HCT116 (cell line): ENCODE measurements around the gene RIC8B. TPM values are rescaled to one million over a fixed set of nuclear protein-coding genes. Genes with fewer than 3 reads are reported as not detected.

Experiments used
- ATAC-seq: fragments of 200-7000 bp; cut with Tn5 transposase; 2 replicates; pipeline ENCODE4 v1.9.1; 2020; ENCODE audit warnings: mild to moderate bottlenecking, moderate library complexity
- BruUV-seq: library from RNA; stranded (reverse); fragments of 400-500 nt; replicated peaks from 2 replicates; lab custom pipeline; 2021; lab: Mats Ljungman, UMichigan
- CTCF ChIA-PET: fragments of 300-600 bp; sonication (Branson Sonifier 250); formaldehyde crosslinking; loops from one replicate; lab custom pipeline; 2021; ENCODE audit warnings: antibody characterized with exemption; lab: Charles Lee
- POLR2A ChIA-PET: fragments of 300-600, 350-600 bp; sonication (Branson Sonifier 250); formaldehyde crosslinking; loops from one replicate; lab custom pipeline; 2021; ENCODE audit warnings: antibody characterized with exemption; lab: Charles Lee
- RAD21 ChIA-PET, 2 experiments: fragments of 300-600 bp; sonication (Branson Sonifier 250); formaldehyde crosslinking; loops; one replicate each; lab custom pipeline; 2023; ENCODE audit warnings: low total read pairs in 2 of 2; ENCODE audit not compliant: uncharacterized antibody in 2 of 2, unreplicated experiment in 2 of 2, low non-redundant PET in 1 of 2; lab: Charles Lee
- DNase-seq: peaks from one replicate; pipeline ENCODE4 v3.0.0-alpha.2; 2010; ENCODE audit warnings: low read depth, low spot score
- H2AFZ ChIP-seq: fragments of 200-600 bp; shearing (Covaris generic), sonication (generic); 2 replicates; pipeline ENCODE4 v1.6.1; 2017; ENCODE audit warnings: low read depth, mixed run types, mixed read lengths, antibody characterized with exemption, low read length; ENCODE audit not compliant: poor library complexity, severe bottlenecking
- H3K27ac ChIP-seq: 2 replicates; pipeline ENCODE4 v1.5.1; 2012; ENCODE audit warnings: low read depth, low read length
- H3K27me3 ChIP-seq: fragments of 200-600 bp; sonication (generic); 2 replicates; pipeline ENCODE4 v1.6.1; 2016; ENCODE audit warnings: mixed run types, low read length, mixed read lengths; ENCODE audit not compliant: insufficient read depth
- H3K36me3 ChIP-seq, 2 experiments: fragments of 200-500 bp in 1 of 2; fragments of 200-600 bp in 1 of 2; sonication (Bioruptor generic) in 1 of 2; sonication (generic) in 1 of 2; 2 replicates each; pipeline versions ENCODE4 v1.5.1 to v1.6.1; 2014 to 2016; ENCODE audit warnings: low read length in 2 of 2, inconsistent platforms in 1 of 2, mixed read lengths in 1 of 2, mixed run types in 1 of 2; ENCODE audit not compliant: insufficient read depth in 2 of 2, control insufficient read depth in 1 of 2
- H3K4me1 ChIP-seq, 2 experiments: fragments of 200-600 bp in 1 of 2; sonication (generic) in 1 of 2; 2 replicates each; pipeline versions ENCODE4 v1.5.1 to v1.6.1; 2012 to 2017; ENCODE audit warnings: low read length in 2 of 2, inconsistent platforms in 1 of 2, mild to moderate bottlenecking in 1 of 2, mixed read lengths in 1 of 2, mixed run types in 1 of 2, moderate library complexity in 1 of 2; ENCODE audit not compliant: insufficient read depth in 2 of 2, control insufficient read depth in 1 of 2
- H3K4me2 ChIP-seq: fragments of 200-600 bp; sonication (generic); 2 replicates; pipeline ENCODE4 v1.6.1; 2017; ENCODE audit warnings: mixed run types, low read length, mixed read lengths
- H3K4me3 ChIP-seq, 2 experiments: fragments of 200-600 bp in 1 of 2; sonication (generic) in 1 of 2; replicated peaks in 1 of 2; 2 replicates each; pipeline ENCODE4 v1.5.1; 2011 to 2016; ENCODE audit warnings: low read length in 2 of 2, control low read depth in 1 of 2, low read depth in 1 of 2, mild to moderate bottlenecking in 1 of 2, mixed read lengths in 1 of 2, mixed run types in 1 of 2
- H3K79me2 ChIP-seq: fragments of 200-600 bp; sonication (generic); 2 replicates; pipeline ENCODE4 v1.6.1; 2017; ENCODE audit warnings: mild to moderate bottlenecking, mixed run types, low read length, moderate library complexity, mixed read lengths; ENCODE audit not compliant: insufficient read depth
- H3K9ac ChIP-seq: fragments of 200-600 bp; sonication (generic); 2 replicates; pipeline ENCODE4 v1.6.1; 2016; ENCODE audit warnings: low read length, mixed read lengths
- H3K9me2 ChIP-seq: fragments of 200-600 bp; sonication (generic), shearing (Covaris generic); 2 replicates; pipeline ENCODE4 v1.6.1; 2017; ENCODE audit warnings: mixed run types, mild to moderate bottlenecking, moderate library complexity; ENCODE audit not compliant: insufficient read depth
- H3K9me3 ChIP-seq, 2 experiments: fragments of 200-500 bp in 1 of 2; fragments of 200-600 bp in 1 of 2; sonication (Bioruptor generic) in 1 of 2; sonication (generic) in 1 of 2; 2 replicates each; pipeline ENCODE4 v1.6.1; 2014 to 2017; ENCODE audit warnings: low read length in 2 of 2, mixed read lengths in 2 of 2, inconsistent platforms in 1 of 2, low read depth in 1 of 2, mild to moderate bottlenecking in 1 of 2, mixed run types in 1 of 2, moderate library complexity in 1 of 2; ENCODE audit not compliant: control insufficient read depth in 1 of 2, insufficient read depth in 1 of 2
- H4K20me1 ChIP-seq: fragments of 200-600 bp; sonication (generic), shearing (Covaris generic); 2 replicates; pipeline ENCODE4 v1.6.1; 2017; ENCODE audit warnings: mixed run types, mild to moderate bottlenecking, moderate library complexity; ENCODE audit not compliant: insufficient read depth
- EZH2phosphoT487 ChIP-seq: fragments of 200-600 bp; IDR thresholded peaks from 2 replicates; pipeline ENCODE4 v1.6.1; 2018; ENCODE audit warnings: antibody characterized with exemption, borderline replicate concordance
- FOSL1 ChIP-seq: IDR thresholded peaks from 2 replicates; pipeline ENCODE4 v1.6.1; 2012; ENCODE audit warnings: low read depth
- JUND ChIP-seq: IDR thresholded peaks from 2 replicates; pipeline ENCODE4 v1.6.1; 2012
- RAD21 ChIP-seq: IDR thresholded peaks from 2 replicates; pipeline ENCODE4 v1.6.1; 2012; ENCODE audit warnings: low read depth, mild to moderate bottlenecking
- SP1 ChIP-seq: IDR thresholded peaks from 2 replicates; pipeline ENCODE4 v1.6.1; 2012; ENCODE audit warnings: low read depth
- SRF ChIP-seq: IDR thresholded peaks from 2 replicates; pipeline ENCODE4 v1.6.1; 2012; ENCODE audit warnings: low read depth
- ZFX ChIP-seq: fragments of 450-650 bp; IDR thresholded peaks from 2 replicates; pipeline ENCODE4 v1.6.1; 2017
- intact Hi-C: fragments of 100-400 bp; cut with micrococcal nuclease; formaldehyde crosslinking; loops from 2 replicates; pipeline ENCODE4 v1.10.0; 2022
- total RNA-seq: library from RNA; stranded (reverse); gene quantifications from one replicate; pipeline ENCODE4 v1.2.1, GENCODE V29; 2021; ENCODE audit not compliant: unreplicated experiment
- TF ChIP-seq, protein P1 (sequence below), 3 experiments: fragments of 200-600 bp in 1 of 3; sonication (generic) in 1 of 3; IDR thresholded peaks in 2 of 3; conservative IDR thresholded peaks in 1 of 3; 2 replicates each; pipeline ENCODE4 v1.5.1; 2012 to 2017; ENCODE audit warnings: low read depth in 2 of 3, low read length in 2 of 3, antibody characterized with exemption in 1 of 3, borderline replicate concordance in 1 of 3, control low read depth in 1 of 3, mild to moderate bottlenecking in 1 of 3, mixed read lengths in 1 of 3, mixed run types in 1 of 3, moderate library complexity in 1 of 3; ENCODE audit not compliant: insufficient read depth in 1 of 3
- TF ChIP-seq, protein P2 (sequence below): IDR thresholded peaks from 2 replicates; pipeline ENCODE4 v1.6.1; 2012

Gene RIC8B
- total RNA-seq, 1 experiment from 2014 or later = 16.7 TPM

GRCh38 chr12:106870116-106870515, 95.6 kb downstream of the RIC8B start:
- H3K36me3 ChIP-seq = no peaks in the 10 kb centered on the region
- no peak for TF ChIP-seq JUND
- intact Hi-C loops = no loop called here
- ChIA-PET CTCF (no interaction called here), RAD21 (no interaction called here), POLR2A (no interaction called here)
- H3K9ac ChIP-seq = no peak overlapping the region
- no peak overlapping the region for H2AFZ ChIP-seq
- no peaks in the 10 kb centered on the region for H3K9me3 ChIP-seq
- DNase-seq (no peak), ATAC-seq (no peak)
- no peak overlapping the region for H3K4me3 ChIP-seq
- peaks cover 0 to 3% of the 10 kb centered on the region in 2 experiments; a peak in 1 of 4 replicates for H3K4me1 ChIP-seq
- no peaks in the 10 kb centered on the region for H3K9me2 ChIP-seq
- H3K79me2 ChIP-seq = no peaks in the 10 kb centered on the region
- H4K20me1 ChIP-seq = no peaks in the 10 kb centered on the region
- BruUV-seq = no TSS peak
- no peak overlapping the region for H3K27ac ChIP-seq
- no peak overlapping the region for H3K4me2 ChIP-seq
- no peaks in the 10 kb centered on the region for H3K27me3 ChIP-seq

DNA sequence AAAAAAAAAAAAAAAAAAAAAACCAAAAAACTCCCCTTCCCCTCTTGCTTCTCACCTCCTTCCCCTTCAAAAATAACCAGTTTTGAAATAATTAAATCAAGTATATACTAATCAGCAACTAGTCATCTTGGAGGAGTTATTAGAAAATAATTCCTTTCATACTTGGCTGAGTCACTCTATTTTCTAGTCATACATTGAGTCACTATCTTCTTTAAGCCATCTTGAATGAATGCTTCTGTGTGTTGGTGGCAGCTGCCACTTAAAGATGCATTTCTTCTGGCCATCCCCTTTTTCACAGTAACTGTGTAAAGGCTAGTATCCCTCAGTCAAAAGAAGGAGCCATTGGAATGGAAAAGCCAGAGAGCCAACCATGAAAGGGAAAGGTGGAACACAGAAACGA, 97.0 kb downstream of the RIC8B start:
- Histone ChIP-seq H3K4me1 (peaks cover 0 to 3% of the 10 kb centered on the region in 2 experiments; a peak in 1 of 4 replicates), H4K20me1 (no peaks in the 10 kb centered on the region), H2AFZ (no peak overlapping the region), H3K36me3 (no peaks in the 10 kb centered on the region), H3K9me2 (no peaks in the 10 kb centered on the region), H3K9me3 (no peaks in the 10 kb centered on the region), H3K27ac (no peak overlapping the region), H3K27me3 (no peaks in the 10 kb centered on the region), H3K9ac (no peak overlapping the region), H3K4me2 (no peak overlapping the region), H3K79me2 (no peaks in the 10 kb centered on the region), H3K4me3 (no peak overlapping the region)
- no peak for TF ChIP-seq ZFX
- TF ChIP-seq FOSL1 = 0 out of 2 replicates have a peak, but pooled peaks have one; percentile 15
- ATAC-seq = no peak
- DNase-seq = no peak
- intact Hi-C loops = no loop called here
- BruUV-seq = no TSS peak
- RAD21 ChIA-PET = interaction anchor here in 1 of 2 experiments (0.6 kb wide), 1 partner anchor 220 kb away, joined by 3 read pairs; no protein-coding TSS in a partner anchor
- CTCF ChIA-PET = no interaction called here
- POLR2A ChIA-PET = no interaction called here

- Histone ChIP-seq H3K4me2 (no peak overlapping the region), H3K79me2 (no peaks in the 10 kb centered on the region), H3K4me1 (peaks cover 0 to 3% of the 10 kb centered on the region in 2 experiments; a peak in 1 of 4 replicates), H3K9me2 (no peaks in the 10 kb centered on the region), H4K20me1 (no peaks in the 10 kb centered on the region), H3K9me3 (no peaks in the 10 kb centered on the region), H3K27ac (no peak overlapping the region), H3K4me3 (no peak overlapping the region)
- POLR2A ChIA-PET = no interaction called here
- DNase-seq = no peak
- no TSS peak for BruUV-seq
- CTCF ChIA-PET = no interaction called here
- TF ChIP-seq RAD21 = no peak
- TF ChIP-seq SP1 = no peak
- TF ChIP-seq EZH2phosphoT487 = no peak
- TF ChIP-seq SRF = no peak
- TF ChIP-seq, protein P1, sequence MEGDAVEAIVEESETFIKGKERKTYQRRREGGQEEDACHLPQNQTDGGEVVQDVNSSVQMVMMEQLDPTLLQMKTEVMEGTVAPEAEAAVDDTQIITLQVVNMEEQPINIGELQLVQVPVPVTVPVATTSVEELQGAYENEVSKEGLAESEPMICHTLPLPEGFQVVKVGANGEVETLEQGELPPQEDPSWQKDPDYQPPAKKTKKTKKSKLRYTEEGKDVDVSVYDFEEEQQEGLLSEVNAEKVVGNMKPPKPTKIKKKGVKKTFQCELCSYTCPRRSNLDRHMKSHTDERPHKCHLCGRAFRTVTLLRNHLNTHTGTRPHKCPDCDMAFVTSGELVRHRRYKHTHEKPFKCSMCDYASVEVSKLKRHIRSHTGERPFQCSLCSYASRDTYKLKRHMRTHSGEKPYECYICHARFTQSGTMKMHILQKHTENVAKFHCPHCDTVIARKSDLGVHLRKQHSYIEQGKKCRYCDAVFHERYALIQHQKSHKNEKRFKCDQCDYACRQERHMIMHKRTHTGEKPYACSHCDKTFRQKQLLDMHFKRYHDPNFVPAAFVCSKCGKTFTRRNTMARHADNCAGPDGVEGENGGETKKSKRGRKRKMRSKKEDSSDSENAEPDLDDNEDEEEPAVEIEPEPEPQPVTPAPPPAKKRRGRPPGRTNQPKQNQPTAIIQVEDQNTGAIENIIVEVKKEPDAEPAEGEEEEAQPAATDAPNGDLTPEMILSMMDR (IDR thresholded peaks at IDR 0.05 in 2 of 3, conservative IDR thresholded peaks at IDR 0.05 in 1 of 3; ENCODE audit: borderline replicate concordance in 1 of 3, insufficient read depth in 1 of 3, low read depth in 2 of 3, low read length in 2 of 3) = no peak
- TF ChIP-seq, protein P2, sequence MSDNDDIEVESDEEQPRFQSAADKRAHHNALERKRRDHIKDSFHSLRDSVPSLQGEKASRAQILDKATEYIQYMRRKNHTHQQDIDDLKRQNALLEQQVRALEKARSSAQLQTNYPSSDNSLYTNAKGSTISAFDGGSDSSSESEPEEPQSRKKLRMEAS = no peak
- TF ChIP-seq, all 23 proteins: peak for 0
- no peaks in the 10 kb centered on the region for H3K27me3 ChIP-seq
- RAD21 ChIA-PET = no interaction called here
- no peak overlapping the region for H3K9ac ChIP-seq
- H3K36me3 ChIP-seq = no peaks in the 10 kb centered on the region
- H2AFZ ChIP-seq = no peak overlapping the region
- intact Hi-C loops = no loop called here
- no peak for ATAC-seq
These were observed 99.5 kb downstream of the RIC8B start for GRCh38 chr12:106873983-106874382.
